B cell (primary cell): ENCODE measurements around the gene PCDHB1. TPM values are rescaled to one million over a fixed set of nuclear protein-coding genes. Genes with fewer than 3 reads are reported as not detected.

Experiments
- ATAC-seq: fragments of 200-7000 bp; cut with Tn5 transposase; one replicate; pipeline ENCODE4 v1.10.0; 2021; ENCODE audit warnings: low read depth, mild to moderate bottlenecking, moderate number of reproducible peaks, moderate library complexity
- CTCF ChIA-PET: fragments of 350-600 bp; sonication (Branson Sonifier 250); formaldehyde crosslinking; loops from one replicate; lab custom pipeline; 2021; ENCODE audit warnings: antibody characterized with exemption, inconsistent platforms; lab: Charles Lee
- POLR2A ChIA-PET: fragments of 350-600 bp; sonication (Branson Sonifier 250); formaldehyde crosslinking; loops from one replicate; lab custom pipeline; 2021; ENCODE audit warnings: antibody characterized with exemption; lab: Charles Lee
- DNase-seq: peaks from one replicate; pipeline ENCODE4 v3.0.0; 2013
- H2AFZ ChIP-seq: 2 replicates; pipeline ENCODE4 v1.6.1; 2012; ENCODE audit warnings: mild to moderate bottlenecking, low read depth, low read length; ENCODE audit not compliant: insufficient read depth, poor library complexity, severe bottlenecking
- H3K27ac ChIP-seq, 2 donors: 1 replicate in 1 of 2; 2 replicates in 1 of 2; pipeline ENCODE4 v1.5.1; 2012 to 2013; ENCODE audit warnings: low read length in 2 of 2, mild to moderate bottlenecking in 2 of 2, moderate library complexity in 1 of 2
- H3K27me3 ChIP-seq, 4 experiments: fragments of 200-600 bp in 1 of 4; sonication (generic) in 1 of 4; replicated peaks in 1 of 4; 1 replicate in 2 of 4; 2 replicates in 2 of 4; pipeline versions ENCODE4 v1.6.1 to v1.7.0; 2013 to 2016; ENCODE audit warnings: low read length in 3 of 4, mild to moderate bottlenecking in 2 of 4, mixed read lengths in 1 of 4, moderate library complexity in 1 of 4; ENCODE audit not compliant: insufficient read depth in 4 of 4, control insufficient read depth in 3 of 4; ENCODE audit errors: control extremely low read depth in 1 of 4
- H3K36me3 ChIP-seq, 2 experiments: replicated peaks in 1 of 2; 1 replicate in 1 of 2; 2 replicates in 1 of 2; pipeline versions ENCODE4 v1.6.1 to v1.7.1; 2013; ENCODE audit warnings: low read length in 1 of 2; ENCODE audit not compliant: insufficient read depth in 2 of 2, control insufficient read depth in 1 of 2; ENCODE audit errors: control extremely low read depth in 1 of 2, extremely low read depth in 1 of 2
- H3K4me1 ChIP-seq, 2 donors: fragments of 200-600 bp in 1 of 2; sonication (generic) in 1 of 2; 1 replicate in 1 of 2; 2 replicates in 1 of 2; pipeline versions ENCODE4 v1.5.1 to v1.6.1; 2013 to 2017; ENCODE audit warnings: low read length in 2 of 2; ENCODE audit not compliant: control insufficient read depth in 2 of 2, insufficient read depth in 2 of 2
- H3K4me2 ChIP-seq: replicated peaks from 2 replicates; pipeline ENCODE3; 2012; ENCODE audit warnings: mild to moderate bottlenecking, low read depth, low read length; ENCODE audit not compliant: poor library complexity, severe bottlenecking
- H3K4me3 ChIP-seq, 5 experiments: fragments of 200-600 bp in 1 of 5; sonication (generic) in 1 of 5; 1 replicate in 3 of 5; 2 replicates in 2 of 5; pipeline versions ENCODE4 v1.5.1 to v1.7.0; 2011 to 2016; ENCODE audit warnings: low read length in 4 of 5, mild to moderate bottlenecking in 4 of 5, low read depth in 2 of 5, control low read depth in 1 of 5, moderate library complexity in 1 of 5; ENCODE audit not compliant: insufficient read depth in 1 of 5; ENCODE audit errors: control extremely low read depth in 1 of 5, extremely low read depth in 1 of 5
- H3K79me2 ChIP-seq: fragments of 200-600 bp; sonication (generic); one replicate; pipeline ENCODE4 v1.6.0; 2016; ENCODE audit warnings: low read length; ENCODE audit not compliant: control insufficient read depth, insufficient read depth
- H3K9ac ChIP-seq: fragments of 200-600 bp; sonication (generic); 2 replicates; pipeline ENCODE4 v1.6.1; 2017; ENCODE audit warnings: mild to moderate bottlenecking, low read length, moderate library complexity
- H3K9me3 ChIP-seq, 3 donors: one replicate each; pipeline versions ENCODE4 v1.6.1 to v1.7.1; 2013; ENCODE audit warnings: low read length in 2 of 3; ENCODE audit not compliant: control insufficient read depth in 2 of 3, insufficient read depth in 1 of 3; ENCODE audit errors: control extremely low read depth in 1 of 3
- H4K20me1 ChIP-seq: 2 replicates; pipeline ENCODE4 v1.6.0; 2012; ENCODE audit warnings: mild to moderate bottlenecking, low read length; ENCODE audit not compliant: insufficient read depth, control insufficient read depth, poor library complexity, severe bottlenecking
- H3K27ac Mint-ChIP-seq: one replicate; pipeline ENCODE4 v1.8.0; 2021; ENCODE audit warnings: mixed read lengths
- H3K27me3 Mint-ChIP-seq: one replicate; pipeline ENCODE4 v1.8.0; 2021; ENCODE audit warnings: mixed read lengths
- H3K4me1 Mint-ChIP-seq: one replicate; pipeline ENCODE4 v1.8.0; 2021; ENCODE audit warnings: mixed read lengths
- H3K4me3 Mint-ChIP-seq: one replicate; pipeline ENCODE4 v1.8.0; 2021; ENCODE audit warnings: mixed read lengths
- H3K9me3 Mint-ChIP-seq: one replicate; pipeline ENCODE4 v1.8.0; 2022; ENCODE audit warnings: mixed read lengths; ENCODE audit not compliant: insufficient read depth
- CTCF ChIP-seq: fragments of 200-600 bp; IDR thresholded peaks from one replicate; pipeline ENCODE4 v1.8.0; 2022; ENCODE audit warnings: antibody characterized with exemption, mild to moderate bottlenecking
- EZH2 ChIP-seq: IDR thresholded peaks from 2 replicates; pipeline ENCODE4 v1.6.1; 2012; ENCODE audit warnings: borderline replicate concordance, low read depth, mild to moderate bottlenecking, moderate library complexity, low read length; ENCODE audit not compliant: insufficient read depth, poor library complexity, severe bottlenecking
- WGBS: methylation state at CpG from one replicate; pipeline ENCODE4 v1.1.5; 2013; ENCODE audit warnings: missing lambda C conversion rate; ENCODE audit not compliant: insufficient coverage; 5-methylcytosine and 5-hydroxymethylcytosine counted together
- intact Hi-C: fragments of 100-400 bp; cut with micrococcal nuclease; formaldehyde crosslinking; loops from one replicate; pipeline ENCODE4 v1.10.0; 2022
- polyA plus RNA-seq: library from polyadenylated mRNA; depleted of rRNA; stranded (reverse); fragments of >200 nt; gene quantifications from 2 replicates; pipeline ENCODE4 v1.2.3, GENCODE V29; 2012
- total RNA-seq, 2 donors: library from RNA; stranded (reverse); fragments of 120-200 nt in 1 of 2; gene quantifications; 1 replicate in 1 of 2; 2 replicates in 1 of 2; pipeline versions ENCODE4 v1.2.3 to v1.2.4, GENCODE V29; 2013 to 2022

PCDHB1 gene
- total and polyA plus RNA-seq, 2 donors (not counting 1 experiment from before 2014, with no cell fraction given): not detected

GRCh38 chr5:141017943-141018342, 33.2 kb upstream of the PCDHB1 start:
- H3K27ac ChIP-seq: no peak overlapping the region
- H3K4me2 ChIP-seq: no peak overlapping the region
- no peak for DNase-seq
- ChIA-PET CTCF (no interaction called here), POLR2A (no interaction called here)
- ATAC-seq: no peak
- Mint-ChIP-seq H3K4me3 (no peak overlapping the region), H3K4me1 (no peaks in the 10 kb centered on the region), H3K9me3 (no peaks in the 10 kb centered on the region), H3K27ac (no peak overlapping the region), H3K27me3 (no peaks in the 10 kb centered on the region)
- H3K79me2 ChIP-seq: no peaks in the 10 kb centered on the region
- H3K9ac ChIP-seq: no peak overlapping the region
- H3K36me3 ChIP-seq: no peaks in the 10 kb centered on the region
- no peaks in the 10 kb centered on the region for H3K4me1 ChIP-seq
- no peaks in the 10 kb centered on the region for H3K9me3 ChIP-seq
- no peaks in the 10 kb centered on the region for H3K27me3 ChIP-seq
- TF ChIP-seq CTCF (no peak), EZH2 (no peak)
- H2AFZ ChIP-seq: no peak overlapping the region
- no peaks in the 10 kb centered on the region for H4K20me1 ChIP-seq
- intact Hi-C loops: no loop called here
- H3K4me3 ChIP-seq: no peak overlapping the region

- POLR2A ChIA-PET: no interaction called here
- peaks cover 0 to 3% (median 1%) of the 10 kb centered on the region in 3 donors for H3K9me3 ChIP-seq
- Mint-ChIP-seq H3K27me3 (no peaks in the 10 kb centered on the region), H3K9me3 (peaks cover 3% of the 10 kb centered on the region), H3K4me1 (no peaks in the 10 kb centered on the region), H3K27ac (no peak overlapping the region), H3K4me3 (no peak overlapping the region)
- no peak overlapping the region for H3K27ac ChIP-seq
- WGBS: no CpG with 5 or more reads among the region's 1 CpG
- ATAC-seq (no peak), DNase-seq (no peak)
- TF ChIP-seq EZH2: no peak
- H2AFZ ChIP-seq: no peak overlapping the region
- no peaks in the 10 kb centered on the region for H3K36me3 ChIP-seq
- H3K4me3 ChIP-seq: no peak overlapping the region
- intact Hi-C loops: no loop called here
- H3K9ac ChIP-seq: no peak overlapping the region
- H3K4me2 ChIP-seq: no peak overlapping the region
- H3K4me1 ChIP-seq: no peaks in the 10 kb centered on the region
- CTCF ChIA-PET: no interaction called here
- H4K20me1 ChIP-seq: no peaks in the 10 kb centered on the region
- H3K27me3 ChIP-seq: no peaks in the 10 kb centered on the region
- no peaks in the 10 kb centered on the region for H3K79me2 ChIP-seq
Measured at GRCh38 chr5:141022384-141022783, 28.8 kb upstream of the PCDHB1 start.
